Measurements from ENCODE around the gene USP22. TPM values are rescaled to one million over a fixed set of nuclear protein-coding genes. Genes with fewer than 3 reads are reported as not detected.

Gene USP22
- total RNA-seq, 1 experiment from 2014 or later, result 210 TPM

DNA sequence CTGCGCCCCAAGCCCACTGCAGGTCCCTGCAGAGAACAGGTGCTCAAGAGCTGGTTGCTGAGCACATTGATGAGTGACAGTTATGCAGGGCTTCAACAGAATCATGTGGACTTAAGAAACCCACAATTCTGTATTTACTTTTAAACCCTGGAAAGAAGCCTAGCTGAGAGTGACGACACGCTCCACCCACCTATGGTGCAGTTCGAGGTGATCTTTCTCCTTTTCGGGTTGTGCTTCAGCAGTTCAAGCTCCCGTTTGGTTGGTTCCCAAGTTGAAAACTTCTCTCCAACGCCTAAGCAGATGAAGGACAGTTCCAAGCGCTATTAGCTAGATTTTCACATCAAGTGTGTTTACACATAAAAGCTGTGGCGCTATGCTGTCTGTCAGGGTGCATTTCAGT is 23.9 kb downstream of the USP22 start:
- DNase-seq (ENCODE audit: low read depth, low spot score), result no peak
- Histone ChIP-seq H3K4me3 (replicated peaks in 1 of 2; ENCODE audit: low read depth in 1 of 2, low read length in 2 of 2) (no peak overlapping the region), H3K27ac (ENCODE audit: low read depth, low read length) (no peak overlapping the region), H3K9me3 (ENCODE audit: control insufficient read depth in 1 of 2, insufficient read depth in 1 of 2, low read depth in 1 of 2, low read length in 2 of 2) (no peaks in the 10 kb centered on the region), H3K9ac (ENCODE audit: low read length) (no peak overlapping the region), H2AFZ (ENCODE audit: low read depth, low read length, poor library complexity, severe bottlenecking) (no peak overlapping the region), H4K20me1 (ENCODE audit: insufficient read depth) (peaks cover 39% of the 10 kb centered on the region), H3K9me2 (ENCODE audit: insufficient read depth) (no peaks in the 10 kb centered on the region), H3K79me2 (ENCODE audit: insufficient read depth, low read length) (peaks cover 100% of the 10 kb centered on the region), H3K27me3 (ENCODE audit: insufficient read depth, low read length) (no peaks in the 10 kb centered on the region), H3K36me3 (ENCODE audit: control insufficient read depth in 1 of 2, insufficient read depth in 2 of 2, low read length in 2 of 2) (peaks cover 83 to 87% of the 10 kb centered on the region in 2 experiments), H3K4me2 (ENCODE audit: low read length) (no peak overlapping the region), H3K4me1 (ENCODE audit: control insufficient read depth in 1 of 2, insufficient read depth in 2 of 2, low read length in 2 of 2) (no peaks in the 10 kb centered on the region)
- ATAC-seq, result no peak
- ChIA-PET RAD21 (ENCODE audit: low non-redundant PET in 1 of 2, low total read pairs in 2 of 2, uncharacterized antibody in 2 of 2, unreplicated experiment in 2 of 2) (no interaction called here), POLR2A (no interaction called here), CTCF (no interaction called here)
- intact Hi-C loops (cut with micrococcal nuclease), result no loop called here
- TF ChIP-seq ZNF274 (IDR thresholded peaks at IDR 0.05; ENCODE audit: low read depth, low read length) (no peak), EZH2 (IDR thresholded peaks at IDR 0.05) (no peak), ELF1 (IDR thresholded peaks at IDR 0.05; ENCODE audit: borderline replicate concordance, low read depth) (no peak), SIN3A (IDR thresholded peaks at IDR 0.05; ENCODE audit: low read depth) (no peak), CTCF (IDR thresholded peaks at IDR 0.05 in 2 of 3, conservative IDR thresholded peaks at IDR 0.05 in 1 of 3; ENCODE audit: borderline replicate concordance in 1 of 3, insufficient read depth in 1 of 3, low read depth in 2 of 3, low read length in 2 of 3) (no peak), EZH2phosphoT487 (IDR thresholded peaks at IDR 0.05; ENCODE audit: borderline replicate concordance) (no peak), REST (IDR thresholded peaks at IDR 0.05; ENCODE audit: low read depth) (no peak), POLR2A (IDR thresholded peaks at IDR 0.05; ENCODE audit: borderline replicate concordance, extremely low read depth, insufficient read depth, insufficient read length) (no peak), EGR1 (IDR thresholded peaks at IDR 0.05; ENCODE audit: low read depth) (no peak), SRF (IDR thresholded peaks at IDR 0.05; ENCODE audit: low read depth) (no peak), JUND (IDR thresholded peaks at IDR 0.05) (no peak)
- BruUV-seq (replicated peaks), result no TSS peak
